SHP77 treated with DMSO at 0.1 percent for 48 hours (cell line): ENCODE data around the gene SPRR1A.

Source experiments
- DNase-seq: peaks from one replicate; lab custom pipeline; 2025; lab: John Stamatoyannopoulos, UW

The SPRR1A gene

GRCh38 chr1:153028766-153029165 lies 44.9 kb downstream of the SPRR1A start:
- DNase-seq = no peak

- DNase-seq = no peak
These were observed 47.0 kb downstream of the SPRR1A start, which contains the start of gene SPRR1B for GRCh38 chr1:153030895-153031294. SPRR1B (plus strand) TSS chr1:153031203; CDS start chr1:153032346, 1,143 bp downstream.

- no peak for DNase-seq
These were observed 48.2 kb downstream of the SPRR1A start for GRCh38 chr1:153032073-153032472.

- DNase-seq = no peak
These were observed 48.9 kb downstream of the SPRR1A start for GRCh38 chr1:153032677-153033308.

GRCh38 chr1:153035211-153035610 lies 51.3 kb downstream of the SPRR1A start:
- no peak for DNase-seq
